GM18517 (cell line): ENCODE measurements around the gene SOD3.

ENCODE experiments used
- ATAC-seq: cut with Tn5 transposase; IDR thresholded peaks from one replicate; pipeline ENCODE4 v1.9.1; 2021; ENCODE audit warnings: mild to moderate bottlenecking, moderate library complexity; ENCODE audit not compliant: unreplicated experiment

SOD3 gene

DNA sequence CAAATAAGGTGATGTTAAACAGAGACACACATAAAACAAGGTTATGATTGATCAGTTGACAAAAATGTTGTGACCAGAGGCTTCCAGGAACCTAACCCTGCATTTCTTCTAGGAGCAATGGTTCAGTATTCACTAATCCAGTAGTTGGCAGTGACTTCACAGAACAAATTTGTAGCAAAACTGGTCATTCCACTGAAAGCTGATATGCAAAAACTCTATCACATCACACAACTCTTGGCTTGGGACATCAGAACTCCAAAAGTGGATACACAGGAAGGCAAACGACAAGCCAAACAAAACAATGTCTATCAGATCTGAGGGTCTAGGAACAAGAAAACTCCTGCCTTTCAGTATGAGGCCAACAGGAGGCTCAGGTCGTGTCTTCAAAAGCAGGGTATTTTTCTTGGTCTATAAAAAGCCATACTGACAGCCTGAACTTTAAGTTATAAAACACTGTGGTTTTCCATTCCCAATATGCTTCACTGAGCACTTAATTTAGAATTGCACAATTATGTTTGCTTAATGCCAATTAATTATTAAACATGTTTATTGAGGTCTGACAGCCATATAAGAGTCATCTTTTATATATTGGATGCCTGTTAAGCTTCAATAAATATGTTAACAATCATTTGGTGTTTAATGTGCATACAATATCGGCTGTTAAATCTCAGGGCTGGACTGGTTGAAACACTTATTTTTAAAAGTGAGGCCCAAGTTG, 45.6 kb downstream of the SOD3 start:
- ATAC-seq = no peak

DNA sequence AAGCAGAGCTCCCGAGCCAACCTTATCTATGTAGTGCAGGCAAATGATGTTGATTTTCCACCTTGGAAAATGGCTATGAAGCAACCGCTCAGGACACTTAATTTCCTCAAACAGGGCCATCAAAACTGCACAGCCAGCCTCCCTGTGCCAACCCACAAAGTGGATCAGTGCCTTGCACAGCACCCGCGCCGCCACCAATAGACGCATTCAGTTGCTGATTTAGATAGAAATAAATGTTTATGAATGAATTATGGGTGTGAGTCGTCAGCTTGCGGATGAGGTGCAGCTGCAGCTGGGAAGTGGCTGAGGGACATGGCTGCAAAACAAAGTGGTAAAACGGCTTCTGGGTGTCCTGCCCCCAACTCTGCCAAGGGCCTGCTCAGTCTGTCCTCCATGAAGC, 47.0 kb downstream of the SOD3 start:
- no peak for ATAC-seq

DNA sequence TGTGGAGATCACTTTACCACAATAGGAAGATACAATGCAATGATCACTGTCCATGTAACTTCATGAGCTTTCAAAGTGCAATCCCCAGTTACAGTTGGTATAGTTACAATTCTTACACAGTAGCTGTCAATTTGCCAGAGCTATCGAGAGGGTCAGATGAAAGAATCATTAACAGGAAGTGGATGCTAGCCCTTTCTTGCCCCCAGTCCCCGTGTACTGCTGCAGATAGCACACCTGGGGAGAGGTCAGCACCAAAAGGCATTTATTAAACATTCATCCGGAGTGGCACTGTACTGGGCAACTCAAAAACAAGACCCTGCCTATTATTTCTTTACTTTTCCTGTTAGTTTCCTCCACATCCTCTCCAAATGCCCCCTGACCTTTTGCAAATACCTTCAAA, 47.7 kb downstream of the SOD3 start:
- ATAC-seq = no peak

DNA sequence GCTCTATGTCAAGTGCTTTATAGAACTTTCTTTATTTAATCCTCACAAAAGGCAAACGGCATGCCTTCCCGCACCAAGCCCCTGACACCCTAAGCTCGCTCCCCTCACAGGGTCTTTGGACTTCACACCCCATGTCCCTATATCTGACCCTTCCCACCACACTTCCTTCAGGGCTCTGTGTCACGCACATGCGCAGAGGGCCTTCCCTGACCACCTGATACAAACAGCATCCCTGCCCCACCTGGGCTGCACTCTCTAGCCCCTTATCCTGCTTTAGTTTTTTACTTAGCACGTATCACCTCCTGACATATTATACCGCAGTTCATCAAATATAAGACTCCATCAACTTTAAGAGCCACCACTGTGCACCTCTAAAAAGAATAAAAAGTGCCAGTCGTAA, 49.8 kb downstream of the SOD3 start:
- ATAC-seq = no peak

DNA sequence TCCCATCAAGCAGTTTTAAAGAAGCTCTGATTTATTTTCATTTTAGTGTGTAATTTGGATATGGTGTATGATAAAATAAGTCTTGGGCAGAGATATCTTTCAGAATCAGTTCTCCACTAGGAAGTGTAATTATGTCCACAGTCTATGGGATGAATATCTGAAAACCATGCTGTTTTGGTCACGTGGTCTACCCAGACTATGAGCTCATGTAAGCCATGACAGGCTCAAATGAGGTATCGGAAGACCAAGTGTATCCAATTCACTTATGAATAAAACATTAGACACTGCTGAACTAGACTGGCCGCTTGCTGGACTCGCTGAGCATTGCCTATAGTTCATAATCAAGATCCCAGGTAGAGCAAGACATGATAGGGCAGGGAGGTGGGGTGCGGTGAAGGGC, 50.5 kb downstream of the SOD3 start:
- ATAC-seq = no peak

DNA sequence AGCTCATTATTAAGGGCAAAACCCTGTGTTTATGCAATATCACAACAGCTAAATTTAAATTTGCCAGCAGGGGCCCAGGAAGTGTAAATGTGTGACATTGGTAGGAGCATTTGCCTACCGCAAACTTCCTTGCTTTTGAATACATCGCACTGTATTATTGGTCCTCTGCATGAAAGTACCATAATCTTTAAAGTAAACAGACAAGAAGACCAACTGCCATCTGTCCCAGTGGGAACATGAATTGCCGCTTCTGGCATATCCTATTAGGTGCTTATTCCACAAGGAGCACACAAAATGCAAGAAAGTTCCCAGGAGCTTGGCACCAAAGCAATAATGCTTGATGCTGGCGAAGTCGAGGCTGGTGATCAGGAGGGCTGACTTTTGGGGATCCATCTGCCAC, 51.3 kb downstream of the SOD3 start:
- ATAC-seq = no peak

DNA sequence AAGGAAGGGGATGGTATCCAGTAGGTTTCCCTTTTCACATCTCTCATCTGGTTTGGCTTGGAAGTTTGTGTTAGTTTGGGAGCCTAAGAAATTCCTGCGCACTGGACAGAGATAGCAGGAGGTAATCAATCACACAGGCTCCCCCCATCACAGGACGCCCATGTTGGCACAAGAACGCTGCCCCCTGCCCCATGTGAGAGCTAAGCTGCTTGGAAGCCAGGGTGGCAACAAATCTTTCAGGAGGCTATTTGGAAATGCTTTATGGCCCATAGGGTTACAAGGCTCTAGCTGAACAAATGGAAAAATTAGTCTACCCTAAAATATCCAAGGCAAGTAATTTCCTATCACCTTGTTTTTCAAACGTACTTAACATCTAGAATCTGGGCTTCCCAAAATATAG, 54.0 kb downstream of the SOD3 start:
- no peak for ATAC-seq

DNA sequence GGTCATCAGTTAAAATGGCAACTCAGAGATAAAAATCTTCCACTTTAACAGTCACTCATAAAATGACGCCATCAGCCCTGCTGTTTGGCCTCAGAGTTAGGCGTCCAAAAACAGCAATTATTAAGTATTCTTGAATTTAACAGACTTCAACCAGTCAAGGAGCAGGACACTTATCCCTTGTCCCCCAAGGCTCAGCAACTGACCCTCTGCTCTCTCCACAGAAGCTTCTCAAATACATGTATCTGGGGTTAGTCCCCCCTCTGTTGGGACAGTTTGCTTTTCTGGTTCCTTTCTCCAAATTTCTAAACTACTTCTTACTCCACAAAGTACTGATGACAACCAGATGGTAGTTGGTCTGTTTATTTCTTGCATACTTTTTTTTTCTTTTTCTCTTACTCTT, 54.4 kb downstream of the SOD3 start:
- ATAC-seq = no peak
